A673 (cell line): ENCODE measurements around the gene C3orf18.

Experiments
- EZH2 ChIP-seq: fragments of 200-600 bp; sonication (generic); IDR thresholded peaks from 2 replicates; pipeline ENCODE4 v1.6.1; 2017; ENCODE audit warnings: borderline replicate concordance, low read depth, mild to moderate bottlenecking, mixed read lengths, antibody characterized with exemption, low read length; ENCODE audit not compliant: poor library complexity, severe bottlenecking
- TF ChIP-seq, protein P1 (sequence below): fragments of 300-800, 200-600 bp; sonication (generic); conservative IDR thresholded peaks from 2 replicates; pipeline ENCODE4 v1.5.1; 2017; ENCODE audit warnings: low read depth, mild to moderate bottlenecking, antibody characterized with exemption, low read length, moderate library complexity, mixed read lengths

DNA sequence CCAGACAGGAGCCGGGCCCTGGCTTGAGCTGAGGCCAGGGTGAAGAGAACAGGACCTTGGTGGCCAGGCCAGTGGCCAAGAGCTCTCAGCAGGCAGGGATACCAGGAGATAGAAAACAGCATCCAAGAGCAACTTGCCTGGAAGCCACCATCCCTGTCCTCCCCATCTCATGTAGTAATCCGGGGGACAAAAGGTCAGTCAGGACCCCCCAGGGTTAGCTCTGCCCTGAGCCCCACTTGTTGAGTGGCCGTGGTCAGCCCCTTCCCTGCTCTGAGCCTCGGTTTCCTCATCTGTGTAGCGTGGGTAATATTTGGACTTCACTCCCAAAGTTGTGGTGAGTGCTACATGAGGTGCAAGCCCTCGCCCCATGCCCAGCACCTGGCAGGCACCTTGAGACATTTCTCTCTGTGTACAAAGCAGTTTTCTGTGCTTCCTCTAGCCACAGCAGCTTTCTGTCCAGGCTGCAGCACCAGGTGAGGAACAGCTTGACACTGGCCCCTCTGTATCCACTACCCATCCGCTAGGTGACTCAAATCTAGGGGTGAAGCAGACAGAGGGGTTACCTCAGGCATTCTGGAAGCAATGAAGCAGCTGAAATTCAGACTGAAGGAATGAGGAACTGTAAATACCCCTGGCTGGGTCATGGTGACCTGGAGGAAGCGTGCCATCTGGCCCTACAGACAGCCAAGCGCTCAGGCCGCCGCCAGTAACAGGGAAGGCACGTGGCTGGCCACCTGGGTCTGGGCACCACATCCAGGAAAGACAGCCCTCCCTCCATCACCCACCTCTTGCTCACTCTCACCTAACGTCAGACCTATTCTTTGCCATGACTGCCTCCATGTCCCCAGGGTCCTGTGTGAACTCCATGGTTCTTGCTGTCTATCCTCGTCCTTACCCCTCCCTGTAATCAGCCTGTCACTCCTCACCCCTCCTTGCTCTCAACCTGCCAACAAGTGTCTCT, 37.4 kb upstream of the C3orf18 start:
- TF ChIP-seq, protein P1, sequence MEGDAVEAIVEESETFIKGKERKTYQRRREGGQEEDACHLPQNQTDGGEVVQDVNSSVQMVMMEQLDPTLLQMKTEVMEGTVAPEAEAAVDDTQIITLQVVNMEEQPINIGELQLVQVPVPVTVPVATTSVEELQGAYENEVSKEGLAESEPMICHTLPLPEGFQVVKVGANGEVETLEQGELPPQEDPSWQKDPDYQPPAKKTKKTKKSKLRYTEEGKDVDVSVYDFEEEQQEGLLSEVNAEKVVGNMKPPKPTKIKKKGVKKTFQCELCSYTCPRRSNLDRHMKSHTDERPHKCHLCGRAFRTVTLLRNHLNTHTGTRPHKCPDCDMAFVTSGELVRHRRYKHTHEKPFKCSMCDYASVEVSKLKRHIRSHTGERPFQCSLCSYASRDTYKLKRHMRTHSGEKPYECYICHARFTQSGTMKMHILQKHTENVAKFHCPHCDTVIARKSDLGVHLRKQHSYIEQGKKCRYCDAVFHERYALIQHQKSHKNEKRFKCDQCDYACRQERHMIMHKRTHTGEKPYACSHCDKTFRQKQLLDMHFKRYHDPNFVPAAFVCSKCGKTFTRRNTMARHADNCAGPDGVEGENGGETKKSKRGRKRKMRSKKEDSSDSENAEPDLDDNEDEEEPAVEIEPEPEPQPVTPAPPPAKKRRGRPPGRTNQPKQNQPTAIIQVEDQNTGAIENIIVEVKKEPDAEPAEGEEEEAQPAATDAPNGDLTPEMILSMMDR: no peak
- TF ChIP-seq EZH2: no peak
